Suprapubic skin (tissue), 4 donors: ENCODE measurements around the gene TRPM6. TPM values are rescaled to one million over a fixed set of nuclear protein-coding genes. Genes with fewer than 3 reads are reported as not detected.

Experiments used
- DNase-seq, 2 donors: peaks; one replicate each; pipeline ENCODE4 v3.0.0-alpha.2; 2019; ENCODE audit warnings: low spot score in 2 of 2
- H3K27ac ChIP-seq: fragments of 200-600 bp; sonication (generic); one replicate; pipeline ENCODE4 v1.5.1; 2019
- H3K27me3 ChIP-seq: fragments of 200-600 bp; sonication (generic); one replicate; pipeline ENCODE4 v1.5.1; 2019
- H3K36me3 ChIP-seq: fragments of 200-600 bp; sonication (generic); one replicate; pipeline ENCODE4 v1.5.1; 2019
- H3K4me1 ChIP-seq: fragments of 200-600 bp; sonication (generic); one replicate; pipeline ENCODE4 v1.5.1; 2019
- H3K4me3 ChIP-seq: fragments of 200-600 bp; sonication (generic); one replicate; pipeline ENCODE4 v1.5.1; 2019; ENCODE audit warnings: mild to moderate bottlenecking
- H3K9me3 ChIP-seq: fragments of 200-600 bp; sonication (generic); one replicate; pipeline ENCODE4 v1.5.1; 2019
- EP300 ChIP-seq: sonication (generic); formaldehyde crosslinking; IDR thresholded peaks from one replicate; pipeline ENCODE4 v1.6.1; 2017; ENCODE audit warnings: antibody characterized with exemption
- POLR2A ChIP-seq, 2 donors: fragments of 450-650 bp; IDR thresholded peaks; one replicate each; pipeline ENCODE4 v1.6.1; 2017; ENCODE audit warnings: antibody characterized with exemption in 2 of 2, mild to moderate bottlenecking in 2 of 2, moderate library complexity in 2 of 2
- POLR2AphosphoS5 ChIP-seq, 3 donors: sonication (generic); formaldehyde crosslinking; IDR thresholded peaks; one replicate each; pipeline ENCODE4 v1.6.1; 2017; ENCODE audit warnings: antibody characterized with exemption in 3 of 3
- WGBS: methylation state at CpG from one replicate; pipeline ENCODE4 v1.1.5; 2018; 5-methylcytosine and 5-hydroxymethylcytosine counted together
- total RNA-seq, 4 donors: library from RNA; depleted of rRNA; stranded (reverse); fragments of >200 nt; gene quantifications; one replicate each; pipeline ENCODE4 v1.1.0, GENCODE V29; 2016
- TF ChIP-seq, protein P1 (sequence below), 2 donors: fragments of 200-600 bp in 1 of 2; fragments of 450-650 bp in 1 of 2; sonication (generic) in 1 of 2; IDR thresholded peaks; one replicate each; pipeline ENCODE4 v1.5.1; 2016 to 2019; ENCODE audit warnings: antibody characterized with exemption in 2 of 2, mild to moderate bottlenecking in 1 of 2, moderate library complexity in 1 of 2

Gene TRPM6
- total RNA-seq, 4 donors from 2014 or later: 0.53 to 1.6 (median 1.0) TPM

- no peaks in the 10 kb centered on the region for H3K4me1 ChIP-seq
- no peak for DNase-seq
- TF ChIP-seq, protein P1, sequence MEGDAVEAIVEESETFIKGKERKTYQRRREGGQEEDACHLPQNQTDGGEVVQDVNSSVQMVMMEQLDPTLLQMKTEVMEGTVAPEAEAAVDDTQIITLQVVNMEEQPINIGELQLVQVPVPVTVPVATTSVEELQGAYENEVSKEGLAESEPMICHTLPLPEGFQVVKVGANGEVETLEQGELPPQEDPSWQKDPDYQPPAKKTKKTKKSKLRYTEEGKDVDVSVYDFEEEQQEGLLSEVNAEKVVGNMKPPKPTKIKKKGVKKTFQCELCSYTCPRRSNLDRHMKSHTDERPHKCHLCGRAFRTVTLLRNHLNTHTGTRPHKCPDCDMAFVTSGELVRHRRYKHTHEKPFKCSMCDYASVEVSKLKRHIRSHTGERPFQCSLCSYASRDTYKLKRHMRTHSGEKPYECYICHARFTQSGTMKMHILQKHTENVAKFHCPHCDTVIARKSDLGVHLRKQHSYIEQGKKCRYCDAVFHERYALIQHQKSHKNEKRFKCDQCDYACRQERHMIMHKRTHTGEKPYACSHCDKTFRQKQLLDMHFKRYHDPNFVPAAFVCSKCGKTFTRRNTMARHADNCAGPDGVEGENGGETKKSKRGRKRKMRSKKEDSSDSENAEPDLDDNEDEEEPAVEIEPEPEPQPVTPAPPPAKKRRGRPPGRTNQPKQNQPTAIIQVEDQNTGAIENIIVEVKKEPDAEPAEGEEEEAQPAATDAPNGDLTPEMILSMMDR (IDR thresholded peaks at IDR 0.05): no peak
- no peak for TF ChIP-seq POLR2A (IDR thresholded peaks at IDR 0.05)
- no peak for TF ChIP-seq POLR2AphosphoS5 (IDR thresholded peaks at IDR 0.05)
- no peak for TF ChIP-seq EP300
- H3K27ac ChIP-seq: no peak overlapping the region
- no peak overlapping the region for H3K4me3 ChIP-seq
- H3K36me3 ChIP-seq: no peaks in the 10 kb centered on the region
- H3K9me3 ChIP-seq: no peaks in the 10 kb centered on the region
- whole genome bisulfite sequencing: 73% methylated on average over 5 of the region's 5 CpGs
- H3K27me3 ChIP-seq: no peaks in the 10 kb centered on the region
Observed at GRCh38 chr9:74784506-74784905, 103.2 kb downstream of the TRPM6 start.

DNA sequence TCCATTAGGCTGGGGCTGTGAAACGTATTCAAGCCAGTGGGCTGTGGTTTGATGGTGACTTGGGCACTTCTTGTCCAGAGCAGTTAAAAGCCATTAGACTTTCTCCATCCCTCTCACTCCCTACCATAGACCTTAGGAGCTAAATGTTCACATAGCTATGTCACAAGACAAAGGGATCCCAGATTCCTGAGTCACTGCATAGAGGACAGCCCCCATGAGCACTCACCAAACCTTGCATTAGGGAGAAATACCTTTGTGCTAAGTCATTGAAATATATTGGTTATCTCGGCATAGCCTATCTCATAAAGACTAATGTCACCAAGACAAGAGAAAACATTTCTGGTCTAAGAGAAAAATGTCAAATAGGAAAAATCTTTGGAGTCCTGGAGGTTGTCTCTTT, 104.3 kb downstream of the TRPM6 start:
- no peaks in the 10 kb centered on the region for H3K9me3 ChIP-seq
- DNase-seq: no peak
- H3K27me3 ChIP-seq: no peaks in the 10 kb centered on the region
- H3K27ac ChIP-seq: no peak overlapping the region
- no peak overlapping the region for H3K4me3 ChIP-seq
- H3K4me1 ChIP-seq: no peaks in the 10 kb centered on the region
- no peaks in the 10 kb centered on the region for H3K36me3 ChIP-seq
- 68% methylated on average over 2 of the region's 2 CpGs for WGBS
- TF ChIP-seq, protein P1 (IDR thresholded peaks at IDR 0.05): no peak
- TF ChIP-seq EP300 (no peak), POLR2A (IDR thresholded peaks at IDR 0.05) (no peak), POLR2AphosphoS5 (IDR thresholded peaks at IDR 0.05) (no peak)

DNA sequence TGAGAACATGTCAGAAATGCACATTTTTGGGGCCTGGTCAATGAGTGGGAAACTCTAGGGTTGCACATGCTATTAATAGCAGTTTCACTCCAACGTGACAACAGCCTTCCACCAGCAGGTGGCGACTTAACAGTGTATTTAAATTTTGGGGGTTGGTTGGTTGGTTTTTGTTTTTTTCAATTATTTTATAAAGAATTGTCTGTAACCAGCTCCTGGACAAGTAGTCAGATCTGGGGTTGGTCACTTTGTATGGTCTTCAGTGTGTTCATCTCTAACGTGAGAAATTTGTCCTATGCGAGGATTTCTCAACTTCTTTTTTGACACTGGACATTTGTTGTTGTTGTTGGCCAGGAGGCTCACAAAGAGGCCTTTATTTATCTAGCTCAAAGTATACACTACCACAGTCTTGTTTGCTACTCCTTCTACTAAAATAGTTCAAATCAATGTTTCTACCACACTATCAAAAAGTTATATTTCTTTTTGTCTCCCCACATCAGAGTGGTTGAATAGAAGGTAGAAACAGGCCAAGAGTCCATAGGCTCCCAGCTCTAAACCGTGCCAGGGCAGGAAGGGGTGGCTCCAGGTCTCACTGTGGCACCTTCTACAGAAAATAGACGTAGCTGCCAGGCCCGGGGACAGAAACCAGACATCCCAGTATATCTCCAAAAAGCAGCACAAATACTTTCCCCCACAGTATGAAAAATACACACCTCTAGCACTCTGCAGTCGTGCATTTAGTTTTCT, 110.4 kb downstream of the TRPM6 start:
- peak; percentile 70 to 83 for DNase-seq
- TF ChIP-seq EP300: no peak
- TF ChIP-seq, protein P1 (IDR thresholded peaks at IDR 0.05): peak; percentile 72
- Histone ChIP-seq H3K4me1 (no peaks in the 10 kb centered on the region), H3K27ac (no peak overlapping the region), H3K4me3 (no peak overlapping the region), H3K27me3 (peaks cover 7% of the 10 kb centered on the region), H3K9me3 (no peaks in the 10 kb centered on the region), H3K36me3 (no peaks in the 10 kb centered on the region)
- 32% methylated on average over 8 of the region's 8 CpGs for WGBS

- no peak overlapping the region for H3K27ac ChIP-seq
- H3K27me3 ChIP-seq: peaks cover 7% of the 10 kb centered on the region
- H3K4me1 ChIP-seq: no peaks in the 10 kb centered on the region
- DNase-seq: no peak
- no peaks in the 10 kb centered on the region for H3K36me3 ChIP-seq
- no peak overlapping the region for H3K4me3 ChIP-seq
- no peaks in the 10 kb centered on the region for H3K9me3 ChIP-seq
- no peak for TF ChIP-seq POLR2AphosphoS5 (IDR thresholded peaks at IDR 0.05)
- TF ChIP-seq, protein P1 (IDR thresholded peaks at IDR 0.05): no peak
- TF ChIP-seq EP300: no peak
- TF ChIP-seq POLR2A (IDR thresholded peaks at IDR 0.05): no peak
- WGBS: 79% methylated on average over 5 of the region's 5 CpGs
Observed at GRCh38 chr9:74775396-74775795, 112.3 kb downstream of the TRPM6 start.

GRCh38 chr9:74773886-74774479, 113.7 kb downstream of the TRPM6 start:
- Histone ChIP-seq H3K27ac (no peak overlapping the region), H3K4me3 (no peak overlapping the region), H3K36me3 (no peaks in the 10 kb centered on the region), H3K27me3 (peaks cover 7% of the 10 kb centered on the region), H3K4me1 (no peaks in the 10 kb centered on the region), H3K9me3 (no peaks in the 10 kb centered on the region)
- DNase-seq: peak in 1 of 2 donors; percentile 77
- WGBS: 25% methylated on average over 8 of the region's 8 CpGs
- TF ChIP-seq, protein P1 (IDR thresholded peaks at IDR 0.05): peak; percentile 62 to 87
- no peak for TF ChIP-seq POLR2AphosphoS5 (IDR thresholded peaks at IDR 0.05)
- TF ChIP-seq EP300: no peak
